GM13977 (cell line): ENCODE results near the gene SLC27A2.

ENCODE experiments used
- DNase-seq: peaks from one replicate; pipeline ENCODE4 v3.0.0; 2012; ENCODE audit warnings: low spot score
- CTCF ChIP-seq: IDR thresholded peaks from 2 replicates; pipeline ENCODE4 v1.5.1; 2012; ENCODE audit warnings: mild to moderate bottlenecking, control low read depth; ENCODE audit not compliant: insufficient read depth; ENCODE audit errors: extremely low read depth, missing control alignments
- in situ Hi-C: fragments of 300-500 bp; cut with MboI; formaldehyde crosslinking; loops from one replicate; pipeline ENCODE4 v1.12.0; 2022; ENCODE audit warnings: low sequenced_read_pairs, low pct_unique_long_range_greater_than_20kb, mixed read lengths, inconsistent platforms; ENCODE audit not compliant: unreplicated experiment

Gene SLC27A2

GRCh38 chr15:50257924-50258323 is 75.9 kb downstream of the SLC27A2 start:
- in situ Hi-C loops = no loop called here
- DNase-seq = no peak
- TF ChIP-seq CTCF = no peak

- no peak for TF ChIP-seq CTCF
- DNase-seq = no peak
- in situ Hi-C loops = no loop called here
Observed at GRCh38 chr15:50259276-50259675, 77.3 kb downstream of the SLC27A2 start.

GRCh38 chr15:50260969-50261496 is 79.0 kb downstream of the SLC27A2 start:
- peak; percentile 63 for DNase-seq
- in situ Hi-C loops = no loop called here
- TF ChIP-seq CTCF = no peak

- no peak for TF ChIP-seq CTCF
- in situ Hi-C loops = no loop called here
- no peak for DNase-seq
Observed at GRCh38 chr15:50261981-50262380, 80.0 kb downstream of the SLC27A2 start.

- no peak for TF ChIP-seq CTCF
- DNase-seq = no peak
- in situ Hi-C loops = no loop called here
Observed at GRCh38 chr15:50262533-50262932, 80.5 kb downstream of the SLC27A2 start.

- TF ChIP-seq CTCF = no peak
- in situ Hi-C loops = no loop called here
- DNase-seq = no peak
Observed at GRCh38 chr15:50265620-50266019, 83.6 kb downstream of the SLC27A2 start, which contains the start of gene HDC. Gene HDC (minus strand): TSS chr15:50265726. CDS start chr15:50265623, 103 bp downstream.

GRCh38 chr15:50267577-50267976 is 85.6 kb downstream of the SLC27A2 start:
- no peak for DNase-seq
- TF ChIP-seq CTCF = no peak
- in situ Hi-C loops = no loop called here
